Stimulated activated CD4-positive, alpha-beta T cell treated with anti-CD3 and anti-CD28 coated beads, Interleukin-15, amount 100 ng/mL, for 1 hour (primary cell): Measurements from ENCODE around the gene NPAS3.
A peak's percentile ranks its signal among the peaks of the same experiment; 100 is the strongest.

ENCODE experiments used
- DNase-seq, 2 donors: peaks; one replicate each; pipeline ENCODE4 v3.0.0-alpha.2; 2020; ENCODE audit warnings: low read depth in 1 of 2, low spot score in 1 of 2

NPAS3 gene

DNA sequence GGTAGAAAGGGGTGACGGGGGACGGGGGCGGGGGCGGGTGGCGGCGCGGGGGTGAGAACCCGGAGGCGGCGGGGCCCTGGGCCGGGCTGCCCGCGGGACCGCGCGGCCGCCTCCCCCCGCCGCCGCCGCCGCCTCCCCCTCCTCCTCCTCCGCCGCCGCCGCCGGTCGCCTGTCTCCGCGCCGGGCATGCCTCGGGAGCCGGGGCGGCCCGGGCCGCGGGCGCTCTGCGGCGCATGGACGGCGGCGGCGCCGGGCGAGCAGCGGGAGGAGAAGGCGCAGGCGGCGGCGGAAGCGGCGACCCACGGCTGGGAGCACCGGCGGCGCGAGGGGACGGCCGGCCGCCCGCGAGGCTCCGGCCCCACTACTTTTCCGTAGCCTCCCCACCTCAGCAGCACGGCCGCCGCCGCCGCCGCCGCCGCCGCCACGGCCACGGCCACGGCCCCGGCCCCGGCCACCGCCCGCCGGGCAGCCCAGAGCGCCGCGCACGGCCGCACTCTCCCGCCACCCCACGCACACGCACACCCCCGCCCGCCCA, at the start of gene NPAS3:
Gene NPAS3, plus strand, starts transcription at position 161 of the 535 bp plus-strand sequence.
- no peak for DNase-seq

DNA sequence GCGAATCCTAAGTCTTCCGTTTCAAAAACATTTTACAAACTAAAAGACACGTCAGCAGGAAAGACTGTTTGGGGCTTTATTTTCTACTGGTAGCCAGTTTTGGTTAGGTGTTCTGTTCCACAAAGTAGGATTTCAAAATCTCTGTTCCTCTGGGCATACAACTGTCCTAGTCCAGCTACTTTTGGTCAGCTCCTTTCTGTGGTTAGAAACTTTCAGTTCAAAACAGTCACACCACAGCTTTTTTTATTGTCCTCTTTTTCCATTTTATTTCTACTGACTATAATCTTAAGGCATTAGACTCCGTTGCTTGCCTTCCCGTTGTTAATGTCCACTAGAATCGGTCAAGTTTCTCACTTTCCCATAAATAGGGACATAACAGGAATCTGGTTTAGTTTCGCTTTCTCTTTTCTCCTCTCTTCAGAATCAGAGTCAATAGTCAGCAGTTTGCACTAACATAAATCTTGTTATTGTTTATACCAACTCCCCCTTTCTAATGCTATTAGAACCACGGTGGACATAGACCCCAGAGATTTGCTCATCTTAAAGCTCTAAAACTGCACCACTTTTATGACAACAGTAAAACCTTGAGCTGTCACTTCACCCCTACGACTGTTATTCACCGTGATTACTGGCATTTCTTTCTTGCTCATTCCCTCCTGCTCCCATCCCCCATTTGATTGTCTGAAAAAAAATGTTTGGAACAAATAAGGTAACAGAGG, 41.5 kb upstream of the NPAS3 start:
- no peak for DNase-seq

DNA sequence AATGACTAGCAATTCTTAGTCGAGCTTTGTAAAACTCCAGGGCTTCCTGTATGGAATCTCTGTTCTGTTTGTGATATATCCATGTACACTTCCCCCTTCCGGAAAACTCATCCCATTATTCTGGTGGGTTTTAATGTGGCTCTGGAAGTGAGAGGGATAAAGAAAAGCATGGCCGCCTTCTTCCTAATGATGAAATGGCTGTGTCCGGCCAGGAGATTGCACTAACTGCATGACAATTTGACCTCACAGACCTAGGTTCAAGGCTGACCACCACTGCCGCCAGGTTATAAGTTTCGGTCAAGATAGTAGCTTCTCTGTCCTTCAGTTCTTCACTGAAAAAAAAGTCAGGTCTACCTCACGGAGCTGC, 41.0 kb upstream of the NPAS3 start:
- DNase-seq = no peak

DNA sequence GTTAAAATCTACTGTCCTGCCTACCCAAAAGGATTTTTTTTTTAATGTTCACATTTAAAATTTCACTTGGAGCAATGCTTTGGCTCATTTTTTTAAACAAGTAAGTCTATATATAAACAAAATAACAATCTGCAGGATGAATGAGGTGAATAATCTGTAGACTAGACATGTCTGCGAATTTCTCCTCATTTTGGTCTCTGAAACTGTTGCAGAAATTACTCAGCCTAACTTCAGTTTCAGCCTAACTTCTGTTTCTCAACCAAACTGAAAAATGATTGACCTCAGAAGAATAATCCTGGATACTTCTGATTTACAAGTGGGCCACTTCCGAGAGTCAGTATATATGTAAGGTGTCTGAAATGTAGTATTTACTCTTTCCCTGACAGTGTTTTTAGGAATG, 39.8 kb upstream of the NPAS3 start:
- DNase-seq = no peak

DNA sequence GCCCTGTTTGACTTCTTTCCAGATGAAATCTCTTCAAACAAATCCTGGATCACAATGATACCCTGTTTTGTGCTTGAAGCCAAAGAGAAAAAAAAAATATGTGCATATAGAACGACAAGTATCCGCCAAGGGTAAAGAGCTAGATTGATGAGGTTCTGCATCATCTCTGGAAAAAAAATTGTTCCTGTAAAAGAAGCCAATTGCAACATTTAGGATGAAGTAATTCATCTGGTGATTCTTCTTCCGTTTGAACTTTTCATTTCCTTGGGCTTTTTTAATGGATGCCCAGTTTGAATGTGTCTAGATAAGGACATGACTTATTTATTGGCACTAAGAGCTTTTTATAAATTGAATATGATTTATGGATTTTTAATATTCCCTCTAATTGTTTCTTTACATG, 38.1 kb upstream of the NPAS3 start:
- no peak for DNase-seq

DNA sequence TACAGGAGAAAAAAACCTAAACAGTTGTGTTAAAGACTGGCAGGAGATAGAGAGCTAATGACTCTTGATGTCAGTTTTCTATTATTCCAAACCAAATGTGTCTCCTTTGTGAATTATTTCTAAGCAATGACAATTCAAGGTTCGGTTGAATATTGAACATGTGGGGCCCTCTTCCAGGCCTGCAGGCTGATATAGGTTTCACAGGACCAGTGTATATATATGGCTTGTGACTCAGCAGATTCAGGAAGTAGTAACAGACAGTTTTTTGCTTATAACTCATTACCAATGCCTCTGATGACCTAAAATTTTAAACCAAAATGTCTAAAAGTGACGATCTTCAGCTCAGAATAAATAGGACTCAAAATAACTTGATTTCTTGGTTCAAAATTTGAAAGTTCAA, 33.7 kb upstream of the NPAS3 start:
- DNase-seq = no peak

DNA sequence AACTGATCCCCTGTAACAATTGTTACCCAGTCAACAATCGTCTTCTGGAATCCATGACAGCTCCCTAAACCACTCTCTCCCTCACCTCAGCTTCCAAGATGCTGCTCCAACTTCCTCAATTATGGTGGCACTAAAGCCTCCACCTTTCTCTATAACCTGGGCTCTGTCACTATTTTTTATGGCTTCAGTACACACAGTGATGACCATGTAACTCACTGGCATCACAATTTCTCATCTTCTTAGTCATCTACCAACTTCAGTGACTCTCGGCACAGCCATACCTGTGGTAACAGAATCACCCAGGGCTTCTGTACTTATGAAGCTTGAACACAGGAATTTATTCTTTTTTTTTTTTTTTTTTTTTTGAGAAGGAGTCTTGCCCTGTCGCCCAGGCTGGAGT, 32.0 kb upstream of the NPAS3 start:
- DNase-seq = no peak

DNA sequence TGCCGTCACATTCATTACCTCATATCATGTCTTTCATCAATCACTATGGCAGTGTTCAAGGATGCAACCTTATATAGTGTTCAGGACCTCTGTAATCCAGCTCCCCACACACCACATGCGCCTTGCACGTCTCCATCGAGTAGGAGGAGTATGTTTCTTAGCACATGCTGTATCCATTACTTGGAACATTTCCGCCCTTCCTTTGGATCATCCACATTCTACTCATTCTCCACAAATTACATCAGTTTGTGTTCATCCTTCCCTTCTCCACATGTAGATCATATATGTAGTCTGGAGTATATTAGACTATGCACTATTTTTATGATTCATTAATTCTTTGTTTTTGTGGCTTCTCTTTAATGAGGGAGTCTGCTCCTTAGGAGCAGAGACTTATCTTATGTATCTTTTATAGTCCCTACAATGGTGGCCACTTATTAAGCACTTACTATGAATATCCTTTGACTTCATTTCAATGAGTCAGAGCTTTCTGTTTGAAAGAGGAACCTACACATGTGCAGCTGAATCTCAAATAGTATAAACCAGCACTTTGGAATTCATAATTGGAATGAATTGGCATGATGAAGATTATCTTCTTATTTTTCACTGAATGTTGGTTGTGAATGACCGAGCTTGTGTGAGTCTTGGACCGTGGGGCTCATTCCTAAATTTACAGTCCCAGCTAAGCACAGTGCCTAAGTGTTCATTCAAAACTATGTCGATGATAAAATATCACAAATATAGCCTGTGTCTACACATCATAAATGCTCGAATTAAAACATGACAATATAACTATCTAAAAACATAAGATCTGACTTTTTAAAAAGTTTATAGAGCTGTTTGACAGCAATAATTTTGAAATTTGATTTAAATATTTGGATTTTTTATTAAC, 30.2 kb upstream of the NPAS3 start:
- DNase-seq = no peak

DNA sequence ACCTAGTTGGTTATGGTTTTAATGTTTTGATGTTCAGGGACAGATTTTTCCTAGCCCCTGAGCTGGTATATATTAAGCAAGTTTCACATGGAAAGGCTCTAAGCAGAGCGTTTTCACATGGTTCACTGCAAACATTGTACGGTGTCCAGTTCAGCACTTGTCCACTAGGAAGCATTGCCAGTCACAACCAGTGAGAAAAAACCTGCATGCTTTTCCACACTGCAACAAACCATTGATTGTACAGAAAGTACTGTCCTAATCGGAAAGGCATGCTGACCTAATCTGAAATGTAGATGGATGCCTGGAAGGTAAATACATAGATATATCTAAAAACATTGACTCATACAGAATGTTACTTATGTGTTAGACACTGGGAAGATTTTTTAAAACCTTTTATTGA, 25.0 kb upstream of the NPAS3 start:
- DNase-seq = no peak

DNA sequence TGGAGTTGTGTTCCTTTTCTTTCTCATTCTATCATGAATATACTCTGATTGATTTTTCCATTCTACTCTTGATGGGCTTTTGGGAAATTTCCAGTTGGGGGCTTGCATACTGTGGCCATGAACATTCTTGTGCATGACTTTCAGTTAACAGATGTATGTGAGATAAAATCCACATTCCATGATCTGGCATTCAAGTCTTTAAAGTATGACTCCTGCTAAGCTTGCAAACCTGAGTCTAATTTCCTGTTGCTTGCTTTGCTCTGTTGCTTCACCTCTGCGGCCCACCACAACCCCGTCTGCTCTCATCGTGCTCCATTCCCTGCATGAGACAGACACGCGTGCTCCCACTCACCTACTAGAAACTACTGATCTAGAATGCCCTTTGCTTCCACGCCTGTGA, 24.3 kb upstream of the NPAS3 start:
- no peak for DNase-seq

DNA sequence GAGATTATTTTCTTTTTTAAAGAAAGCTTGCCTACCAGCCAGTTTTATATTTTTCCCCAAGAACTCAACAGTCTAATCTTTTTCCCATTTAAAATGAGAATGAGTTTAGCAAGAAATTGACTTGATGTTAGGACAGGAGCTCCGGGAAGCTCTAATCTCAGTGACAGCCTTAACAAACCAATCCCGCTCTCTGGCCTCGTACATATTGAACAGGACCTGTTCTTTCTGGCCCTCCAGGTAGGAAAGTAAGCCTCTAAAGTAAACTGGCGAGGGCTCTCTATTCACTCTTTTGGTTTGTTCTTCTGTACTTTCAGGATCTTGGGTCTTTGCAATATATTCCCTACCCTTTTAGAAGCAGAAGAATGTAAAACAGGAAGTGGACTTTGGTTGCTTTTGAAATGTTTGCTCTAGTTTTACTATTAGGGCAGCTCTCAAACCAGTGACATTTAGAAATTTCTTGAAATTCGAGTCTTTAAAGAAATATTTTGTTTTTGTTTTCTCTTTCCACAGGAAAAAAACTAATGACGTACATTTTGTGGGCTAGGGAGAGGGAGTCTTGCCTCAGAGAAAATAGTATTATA, 17.9 kb upstream of the NPAS3 start:
- DNase-seq = no peak

DNA sequence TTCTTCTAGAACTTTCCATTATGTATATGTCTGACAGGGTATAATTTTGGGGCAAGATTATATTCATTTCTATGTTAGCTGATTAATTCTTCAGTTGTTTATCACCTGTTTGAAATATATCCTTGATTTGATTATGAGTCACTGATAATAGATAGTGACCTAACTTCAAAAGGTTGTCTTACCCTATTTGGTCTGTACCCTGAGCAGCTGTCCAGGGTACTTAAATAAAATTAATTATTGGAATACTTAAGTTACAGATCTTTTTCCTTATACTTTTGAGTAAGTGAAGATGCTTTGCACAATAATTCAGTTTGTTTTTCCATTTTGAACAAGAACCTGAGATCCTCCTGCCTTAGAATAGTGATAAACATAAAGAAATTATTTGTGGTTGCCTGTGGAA, 13.2 kb upstream of the NPAS3 start:
- no peak for DNase-seq

DNA sequence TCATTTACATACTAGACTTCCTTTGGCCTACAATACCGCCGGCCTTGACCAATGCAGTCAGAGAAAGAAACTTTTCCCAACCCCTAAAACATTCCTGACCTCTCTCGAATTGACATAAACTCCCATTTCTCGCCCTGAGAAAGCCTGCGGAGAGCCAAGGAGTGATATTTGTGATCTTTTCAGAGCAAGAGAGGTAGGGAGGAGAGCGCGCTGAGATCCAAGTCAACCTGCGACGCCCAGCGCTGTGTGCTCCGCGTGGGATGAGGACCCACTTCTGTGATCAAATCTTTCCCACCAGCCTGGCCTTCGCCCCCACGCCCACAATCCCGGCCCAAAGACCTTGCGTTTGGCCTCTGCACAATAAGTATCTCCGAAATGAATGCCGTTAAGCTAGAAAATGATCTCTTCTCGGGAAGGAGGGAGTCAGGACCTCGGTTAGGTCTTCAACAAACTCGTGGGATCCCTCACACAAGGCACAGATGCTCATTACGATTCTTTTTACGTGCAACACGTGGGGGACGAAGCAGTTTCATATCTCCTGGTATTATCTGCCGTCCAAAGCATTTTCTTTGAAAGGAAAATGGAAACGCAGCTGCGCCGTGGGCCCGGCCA, 6.3 kb upstream of the NPAS3 start:
- DNase-seq = no peak

DNA sequence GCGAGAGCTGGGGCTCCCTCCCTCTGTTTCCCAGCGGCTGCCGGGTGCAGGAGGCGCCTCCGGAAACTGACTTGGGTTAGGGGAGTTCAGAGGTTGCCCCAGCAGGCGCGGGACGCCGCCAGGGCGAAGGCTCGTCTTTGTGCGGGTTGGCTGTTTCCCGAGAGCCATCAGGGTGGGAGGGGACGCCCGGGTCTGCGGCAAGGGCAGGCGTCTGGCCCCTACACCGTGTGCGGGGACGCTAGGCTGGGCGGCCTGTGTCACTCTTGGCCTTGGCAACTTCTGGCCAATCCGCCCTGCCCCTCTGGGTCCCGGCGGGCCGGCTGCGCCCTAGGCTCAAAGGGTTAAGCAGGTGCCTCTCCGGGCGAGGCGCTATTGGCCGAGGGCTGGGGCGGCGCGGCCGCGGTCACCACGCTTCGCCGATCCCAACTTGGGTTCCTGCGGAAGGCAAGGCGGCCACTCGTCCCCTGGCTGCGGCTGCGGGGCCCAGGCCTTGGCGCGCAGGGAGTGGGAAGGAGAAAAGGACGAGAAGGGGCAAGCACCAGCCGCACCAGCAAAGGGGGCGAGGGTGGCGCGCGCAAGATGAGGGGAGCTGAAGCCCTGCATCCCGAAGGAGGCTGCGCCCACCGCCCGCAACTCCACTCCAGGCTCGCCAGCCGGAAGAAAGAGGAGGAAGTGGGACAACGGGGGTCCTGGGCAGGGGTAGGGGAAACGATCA, 5.6 kb upstream of the NPAS3 start:
- DNase-seq = no peak

DNA sequence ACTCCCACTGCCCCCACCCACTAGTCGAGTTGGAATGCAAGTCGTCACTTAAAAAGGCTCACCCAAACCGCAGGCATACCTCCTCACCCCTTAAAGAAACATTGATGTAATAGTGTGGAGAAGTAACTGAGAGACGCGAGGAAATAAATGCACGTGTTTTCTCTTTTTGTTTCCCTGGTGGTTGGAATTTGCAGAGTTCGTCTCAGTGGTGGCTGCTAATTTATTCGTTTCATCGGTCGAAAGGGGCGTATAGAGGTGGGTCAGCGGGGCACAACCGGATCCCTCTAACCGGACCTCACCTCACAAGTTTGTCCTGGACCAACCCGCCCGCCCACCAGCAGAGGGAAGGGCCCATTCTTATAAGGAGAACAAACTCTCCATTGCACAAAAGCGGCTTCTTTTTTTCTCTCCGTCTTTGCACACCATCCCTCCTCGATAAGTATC, 5.0 kb upstream of the NPAS3 start:
- no peak for DNase-seq

DNA sequence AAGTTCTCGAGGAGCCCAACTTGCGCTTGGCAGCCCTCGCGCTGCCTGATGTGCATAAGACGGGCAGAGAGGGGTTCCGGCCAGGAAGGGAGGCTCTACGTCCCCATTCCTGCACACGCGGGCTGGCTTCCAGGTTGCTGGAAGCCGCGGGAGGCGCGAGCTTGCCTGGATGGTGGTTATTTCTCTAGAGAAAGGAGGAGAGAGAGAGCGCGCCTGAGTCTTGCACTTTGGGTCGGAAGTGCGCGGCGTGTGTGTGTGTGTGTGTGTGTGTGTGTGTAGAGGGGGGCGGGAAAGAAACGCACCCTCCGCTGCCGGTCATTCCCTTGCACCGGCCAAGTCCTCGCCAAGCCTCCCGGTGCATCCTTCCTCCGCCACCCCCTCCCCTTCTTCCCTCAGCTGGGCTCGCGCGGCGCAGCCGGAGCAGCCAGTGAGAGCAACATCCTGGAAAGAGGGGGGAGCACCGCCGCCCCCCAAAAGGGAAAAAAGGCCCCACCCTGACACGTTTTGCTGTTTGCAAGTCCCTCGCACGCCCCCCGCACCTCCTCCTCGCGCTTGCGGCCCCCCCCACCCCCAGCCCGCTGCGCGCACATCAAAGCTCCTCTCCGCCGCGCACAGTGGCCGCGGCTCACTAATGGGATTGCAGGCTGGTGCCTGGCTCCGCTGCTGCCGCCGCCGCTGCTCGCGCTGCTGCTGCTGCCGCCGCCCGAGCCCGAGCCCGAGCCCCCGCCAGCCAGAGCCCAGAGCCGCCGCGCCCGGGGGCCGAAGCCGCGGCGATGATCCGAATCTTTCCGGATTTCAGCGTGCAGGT, 4.4 kb upstream of the NPAS3 start:
- DNase-seq = no peak

DNA sequence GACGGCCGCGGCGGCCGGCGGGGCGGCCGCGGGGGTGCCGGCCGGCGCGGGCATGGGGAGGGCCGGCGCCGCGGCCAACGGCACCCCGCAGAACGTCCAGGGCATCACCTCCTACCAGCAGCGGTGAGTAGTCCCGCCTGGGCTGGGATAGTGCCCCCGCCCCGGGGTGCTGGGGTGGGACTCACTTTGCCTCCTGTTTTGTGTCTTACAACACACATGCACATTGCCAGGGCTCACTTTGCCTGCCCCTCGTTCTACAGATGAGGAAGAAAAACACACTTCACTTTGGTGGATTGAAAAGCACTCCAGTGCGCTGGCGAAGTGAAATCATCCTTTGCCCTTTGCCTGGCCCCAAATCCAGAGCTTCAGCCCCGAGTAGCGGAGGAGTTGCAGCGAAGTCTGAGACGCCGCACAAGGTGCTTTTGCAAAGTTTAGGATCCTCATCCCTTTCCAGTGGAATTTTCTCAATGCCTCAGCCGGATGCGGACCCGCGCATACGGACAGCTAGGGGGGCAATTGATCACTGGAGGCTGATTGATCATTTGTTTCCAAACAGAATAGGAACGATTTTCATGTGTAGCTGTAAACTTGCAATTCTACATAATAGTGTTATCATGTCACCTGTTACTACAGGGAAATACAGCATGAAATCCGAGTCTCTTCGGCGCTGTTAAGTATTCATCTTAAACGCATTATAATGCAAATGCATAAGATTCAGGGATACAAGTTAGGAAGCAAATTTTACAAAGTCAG, 3.6 kb upstream of the NPAS3 start:
- DNase-seq = no peak

DNA sequence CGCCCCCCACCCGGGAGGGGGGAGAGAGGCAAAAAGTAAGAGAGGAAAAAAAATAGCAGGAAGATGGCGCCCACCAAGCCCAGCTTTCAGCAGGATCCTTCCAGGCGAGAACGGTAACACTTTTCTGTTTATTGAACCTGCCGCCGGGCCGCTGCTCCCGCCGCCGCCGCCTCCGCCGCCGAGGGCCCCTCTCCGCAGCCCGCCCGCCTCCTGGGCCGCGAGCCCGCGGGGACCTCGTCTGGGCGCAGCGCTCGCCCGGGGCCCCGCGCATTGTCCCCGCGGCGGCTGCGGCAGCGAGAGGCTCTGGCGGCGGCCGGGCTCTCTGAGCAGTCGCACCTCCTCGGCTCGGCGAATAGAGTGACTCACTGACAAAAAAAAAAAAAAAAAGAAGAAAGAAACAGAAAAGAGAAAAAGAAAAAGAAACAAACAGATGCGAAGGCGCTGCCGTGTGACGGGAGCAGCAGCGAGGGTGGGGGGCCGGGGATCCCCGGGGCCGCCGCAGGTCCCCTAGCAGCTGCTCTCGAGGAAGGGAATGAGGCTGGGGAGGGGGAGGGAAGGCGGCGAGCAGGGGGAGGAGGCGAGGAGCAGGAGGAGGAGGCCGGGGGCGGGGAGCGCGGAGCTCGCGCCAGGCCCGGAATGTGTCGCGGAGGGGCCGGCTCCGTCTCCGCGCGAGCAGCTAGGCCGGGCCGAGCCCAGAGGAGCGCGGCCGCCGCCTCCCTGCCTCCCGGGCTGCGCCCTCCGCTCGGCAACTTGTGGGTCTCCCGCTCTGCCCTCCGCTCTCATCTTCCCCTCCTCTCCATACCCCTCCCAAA, 781 bp downstream of the NPAS3 start:
- DNase-seq = peak in 1 of 2 donors; percentile 18
